Measurements from ENCODE around the gene BCL2L1.

Gene BCL2L1

GRCh38 chr20:31760519-31761240 is 38.0 kb upstream of the BCL2L1 start:
- Mint-ChIP-seq H3K27me3 (ENCODE audit: low read depth) (no peaks in the 10 kb centered on the region), H3K27ac (no peak overlapping the region), H3K9me3 (no peaks in the 10 kb centered on the region), H3K4me1 (peaks cover 29% of the 10 kb centered on the region), H3K4me3 (no peak overlapping the region), H3K36me3 (ENCODE audit: low read depth) (peaks cover 68% of the 10 kb centered on the region)
- no peak for TF ChIP-seq CTCF (IDR thresholded peaks at IDR 0.05; ENCODE audit: unreplicated experiment in 3 of 3)

GRCh38 chr20:31759836-31760518 is 37.3 kb upstream of the BCL2L1 start:
- TF ChIP-seq CTCF (IDR thresholded peaks at IDR 0.05; ENCODE audit: unreplicated experiment in 3 of 3) = no peak
- Mint-ChIP-seq H3K9me3 (no peaks in the 10 kb centered on the region), H3K27ac (peak overlapping the region in 2 of 3 experiments; percentile 52 to 69), H3K4me3 (no peak overlapping the region), H3K36me3 (ENCODE audit: low read depth) (peaks cover 62% of the 10 kb centered on the region), H3K27me3 (ENCODE audit: low read depth) (no peaks in the 10 kb centered on the region), H3K4me1 (peaks cover 29% of the 10 kb centered on the region)

- no peak for TF ChIP-seq CTCF (IDR thresholded peaks at IDR 0.05; ENCODE audit: unreplicated experiment in 3 of 3)
- Mint-ChIP-seq H3K27ac (peak overlapping the region; percentile 29 to 69 (median 63)), H3K4me1 (peaks cover 29% of the 10 kb centered on the region), H3K36me3 (ENCODE audit: low read depth) (peaks cover 54% of the 10 kb centered on the region), H3K4me3 (no peak overlapping the region), H3K9me3 (no peaks in the 10 kb centered on the region), H3K27me3 (ENCODE audit: low read depth) (no peaks in the 10 kb centered on the region)
Observed at GRCh38 chr20:31758991-31759390, 36.3 kb upstream of the BCL2L1 start.

- peak overlapping the region in 1 of 3 experiments; percentile 35 for H3K4me3 Mint-ChIP-seq
- H3K9me3 Mint-ChIP-seq = no peaks in the 10 kb centered on the region
- peak overlapping the region; percentile 64 to 73 (median 69) for H3K27ac Mint-ChIP-seq
Observed at GRCh38 chr20:31758521-31758920, 35.9 kb upstream of the BCL2L1 start.

GRCh38 chr20:31757254-31757653 is 34.6 kb upstream of the BCL2L1 start:
- peak overlapping the region in 1 of 3 experiments; percentile 14 for H3K27ac Mint-ChIP-seq

More at GRCh38 chr20:31758521-31758920, 35.9 kb upstream of the BCL2L1 start:
- Mint-ChIP-seq H3K36me3 (ENCODE audit: low read depth) (peaks cover 54% of the 10 kb centered on the region), H3K4me1 (peaks cover 29% of the 10 kb centered on the region), H3K27me3 (ENCODE audit: low read depth) (no peaks in the 10 kb centered on the region)
- TF ChIP-seq CTCF (IDR thresholded peaks at IDR 0.05; ENCODE audit: unreplicated experiment in 3 of 3) = no peak

More at GRCh38 chr20:31757254-31757653, 34.6 kb upstream of the BCL2L1 start:
- Mint-ChIP-seq H3K9me3 (no peaks in the 10 kb centered on the region), H3K4me3 (no peak overlapping the region), H3K27me3 (ENCODE audit: low read depth) (no peaks in the 10 kb centered on the region), H3K4me1 (peaks cover 29% of the 10 kb centered on the region), H3K36me3 (ENCODE audit: low read depth) (peaks cover 47% of the 10 kb centered on the region)
- TF ChIP-seq CTCF (IDR thresholded peaks at IDR 0.05; ENCODE audit: unreplicated experiment in 3 of 3) = no peak

Measured in nephron (organoid).